Transverse colon (tissue), 4 donors: ENCODE data around the gene PPP1R14C.

Experiments used
- CTCF ChIP-seq, 5 experiments: fragments of 200-600 bp in 3 of 5; fragments of 450-650 bp in 2 of 5; sonication (generic) in 3 of 5; IDR thresholded peaks; 1 replicate in 2 of 5; 2 replicates in 3 of 5; pipeline ENCODE4 v1.5.1; 2016 to 2017; ENCODE audit warnings: antibody characterized with exemption in 5 of 5, inconsistent platforms in 3 of 5, mild to moderate bottlenecking in 2 of 5, moderate library complexity in 1 of 5
- EP300 ChIP-seq: sonication (generic); formaldehyde crosslinking; IDR thresholded peaks from one replicate; pipeline ENCODE4 v1.6.1; 2017; ENCODE audit warnings: antibody characterized with exemption, low read depth
- POLR2A ChIP-seq: fragments of 450-650 bp; IDR thresholded peaks from one replicate; pipeline ENCODE4 v1.6.1; 2016; ENCODE audit warnings: antibody characterized with exemption, mild to moderate bottlenecking, moderate library complexity
- POLR2AphosphoS5 ChIP-seq, 3 donors: sonication (generic); formaldehyde crosslinking; IDR thresholded peaks; one replicate each; pipeline ENCODE4 v1.6.1; 2016; ENCODE audit warnings: antibody characterized with exemption in 3 of 3

- no peak for TF ChIP-seq POLR2A
- TF ChIP-seq EP300: no peak
- TF ChIP-seq CTCF (IDR thresholded peaks at IDR 0.05): no peak
- no peak for TF ChIP-seq POLR2AphosphoS5 (IDR thresholded peaks at IDR 0.05)
Observed at GRCh38 chr6:150258381-150258780, 115.5 kb downstream of the PPP1R14C start.
